AG04450 (cell line): Measurements from ENCODE around the gene CAMKMT. TPM values are rescaled to one million over a fixed set of nuclear protein-coding genes. Genes with fewer than 3 reads are reported as not detected.

Experiments used
- CTCF ChIA-PET: fragments of 300-600, 350-600 bp; formaldehyde crosslinking; extraction: SDS; loops from one replicate; lab custom pipeline; 2022; ENCODE audit warnings: antibody characterized with exemption, inconsistent platforms; lab: Charles Lee
- POLR2A ChIA-PET: fragments of 350-600 bp; formaldehyde crosslinking; extraction: SDS; loops from one replicate; lab custom pipeline; 2021; ENCODE audit warnings: antibody characterized with exemption, inconsistent platforms; lab: Yijun Ruan, JAX
- DNase-seq: peaks from one replicate; pipeline ENCODE4 v3.0.0-alpha.2; 2011; ENCODE audit warnings: low read depth, low spot score
- H3K27ac ChIP-seq: one replicate; pipeline ENCODE4 v1.5.1; 2012; ENCODE audit warnings: low read depth, low read length, control low read depth
- H3K27me3 ChIP-seq: one replicate; pipeline ENCODE4 v1.6.0; 2012; ENCODE audit warnings: low read length; ENCODE audit not compliant: control insufficient read depth, insufficient read depth
- H3K4me3 ChIP-seq: 2 replicates; pipeline ENCODE4 v1.5.1; 2011; ENCODE audit warnings: mild to moderate bottlenecking, low read depth, low read length, control low read depth
- H3K9me3 ChIP-seq: 2 replicates; pipeline ENCODE4 v1.5.1; 2012; ENCODE audit warnings: low read length; ENCODE audit not compliant: control insufficient read depth, insufficient read depth
- polyA plus RNA-seq: library from polyadenylated mRNA; depleted of rRNA; stranded (reverse); fragments of >200 nt; gene quantifications from 2 replicates; pipeline ENCODE4 v1.2.3, GENCODE V29; 2011
- TF ChIP-seq, protein P1 (sequence below): IDR thresholded peaks from 2 replicates; pipeline ENCODE4 v1.5.1; 2011; ENCODE audit warnings: low read depth, low read length, control low read depth, inconsistent platforms

CAMKMT gene
- polyA plus RNA-seq, 1 experiment, result 10.2 TPM

GRCh38 chr2:44731505-44731904 is 369.8 kb downstream of the CAMKMT start:
- Histone ChIP-seq H3K27ac (no peak overlapping the region), H3K9me3 (0 out of 2 replicates have a peak, but pooled peaks cover 4% of the 10 kb centered on the region), H3K4me3 (no peak overlapping the region), H3K27me3 (no peaks in the 10 kb centered on the region)
- ChIA-PET CTCF (no interaction called here), POLR2A (no interaction called here)
- DNase-seq, result no peak
- TF ChIP-seq, protein P1, sequence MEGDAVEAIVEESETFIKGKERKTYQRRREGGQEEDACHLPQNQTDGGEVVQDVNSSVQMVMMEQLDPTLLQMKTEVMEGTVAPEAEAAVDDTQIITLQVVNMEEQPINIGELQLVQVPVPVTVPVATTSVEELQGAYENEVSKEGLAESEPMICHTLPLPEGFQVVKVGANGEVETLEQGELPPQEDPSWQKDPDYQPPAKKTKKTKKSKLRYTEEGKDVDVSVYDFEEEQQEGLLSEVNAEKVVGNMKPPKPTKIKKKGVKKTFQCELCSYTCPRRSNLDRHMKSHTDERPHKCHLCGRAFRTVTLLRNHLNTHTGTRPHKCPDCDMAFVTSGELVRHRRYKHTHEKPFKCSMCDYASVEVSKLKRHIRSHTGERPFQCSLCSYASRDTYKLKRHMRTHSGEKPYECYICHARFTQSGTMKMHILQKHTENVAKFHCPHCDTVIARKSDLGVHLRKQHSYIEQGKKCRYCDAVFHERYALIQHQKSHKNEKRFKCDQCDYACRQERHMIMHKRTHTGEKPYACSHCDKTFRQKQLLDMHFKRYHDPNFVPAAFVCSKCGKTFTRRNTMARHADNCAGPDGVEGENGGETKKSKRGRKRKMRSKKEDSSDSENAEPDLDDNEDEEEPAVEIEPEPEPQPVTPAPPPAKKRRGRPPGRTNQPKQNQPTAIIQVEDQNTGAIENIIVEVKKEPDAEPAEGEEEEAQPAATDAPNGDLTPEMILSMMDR, result no peak

- Histone ChIP-seq H3K4me3 (no peak overlapping the region), H3K27ac (no peak overlapping the region), H3K27me3 (no peaks in the 10 kb centered on the region), H3K9me3 (peaks cover 4% of the 10 kb centered on the region; the same call in 1 of the 2 replicates)
- TF ChIP-seq, protein P1, result no peak
- ChIA-PET CTCF (no interaction called here), POLR2A (no interaction called here)
- DNase-seq, result no peak
Observed at GRCh38 chr2:44736270-44736942, 374.7 kb downstream of the CAMKMT start.

- Histone ChIP-seq H3K27me3 (no peaks in the 10 kb centered on the region), H3K4me3 (no peak overlapping the region), H3K9me3 (peaks cover under 1% of the 10 kb centered on the region; the same call in 1 of the 2 replicates), H3K27ac (no peak overlapping the region)
- POLR2A ChIA-PET, result no interaction called here
- CTCF ChIA-PET, result no interaction called here
- DNase-seq, result no peak
- TF ChIP-seq, protein P1, result no peak
Observed at GRCh38 chr2:44740678-44741077, 378.9 kb downstream of the CAMKMT start.

DNA sequence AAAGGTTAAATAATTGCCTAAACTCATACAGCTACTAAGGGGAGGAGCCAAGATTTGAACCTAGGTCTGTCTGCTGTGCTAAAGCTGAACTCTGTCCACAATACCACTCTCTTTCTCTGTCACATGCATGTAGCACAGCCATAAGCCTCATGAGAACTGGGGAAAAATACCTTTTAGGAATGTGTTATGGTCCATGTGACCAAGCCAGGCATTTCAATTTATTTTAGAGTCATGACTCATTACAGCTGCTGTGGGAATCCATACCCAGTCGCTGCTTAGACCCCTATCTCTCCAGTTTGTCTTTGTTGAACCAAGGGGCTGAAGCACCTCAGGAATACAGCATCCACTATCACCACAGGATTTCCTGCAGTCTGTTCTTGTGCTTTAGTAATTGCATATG is 379.8 kb downstream of the CAMKMT start:
- DNase-seq, result no peak
- no peaks in the 10 kb centered on the region; the same call in 1 of the 2 replicates for H3K9me3 ChIP-seq
- H3K27ac ChIP-seq, result no peak overlapping the region
- POLR2A ChIA-PET, result no interaction called here
- CTCF ChIA-PET, result no interaction called here
- TF ChIP-seq, protein P1, result no peak
- H3K27me3 ChIP-seq, result no peaks in the 10 kb centered on the region
- H3K4me3 ChIP-seq, result no peak overlapping the region

- H3K9me3 ChIP-seq, result no peaks in the 10 kb centered on the region; the same call in 1 of the 2 replicates
- TF ChIP-seq, protein P1, result no peak
- ChIA-PET CTCF (no interaction called here), POLR2A (no interaction called here)
- no peak overlapping the region for H3K27ac ChIP-seq
- H3K27me3 ChIP-seq, result no peaks in the 10 kb centered on the region
- no peak for DNase-seq
- H3K4me3 ChIP-seq, result no peak overlapping the region
Observed at GRCh38 chr2:44742057-44742456, 380.3 kb downstream of the CAMKMT start.
